Measurements from ENCODE around the gene NPIPA1.
"Not testable (repeated sequence)": the region's sequence is repeated elsewhere in the genome, so short reads cannot be mapped to it uniquely, and the experiment has no call there.

The NPIPA1 gene

GRCh38 chr16:14937143-14937542, at the start of gene NPIPA1:
TSS of gene NPIPA1 (plus strand) at chr16:14937443. CDS start at chr16:14937443, 0 bp downstream.
- DNase-seq, result not testable (repeated sequence)

GRCh38 chr16:14892111-14892510, 45.1 kb upstream of the NPIPA1 start:
- DNase-seq, result not testable (repeated sequence)

GRCh38 chr16:14895382-14895781, 41.9 kb upstream of the NPIPA1 start:
- DNase-seq, result not testable (repeated sequence)

GRCh38 chr16:14896023-14896422, 41.2 kb upstream of the NPIPA1 start:
- DNase-seq, result not testable (repeated sequence)

GRCh38 chr16:14897006-14897664, 40.1 kb upstream of the NPIPA1 start:
- not testable (repeated sequence) for DNase-seq

- not testable (repeated sequence) for DNase-seq
Observed at GRCh38 chr16:14898162-14898561, 39.1 kb upstream of the NPIPA1 start.

GRCh38 chr16:14903191-14903957, 33.9 kb upstream of the NPIPA1 start:
- not testable (repeated sequence) for DNase-seq

- DNase-seq, result not testable (repeated sequence)
Observed at GRCh38 chr16:14909744-14910143, 27.5 kb upstream of the NPIPA1 start.

- DNase-seq, result not testable (repeated sequence)
Observed at GRCh38 chr16:14910833-14911629, 26.2 kb upstream of the NPIPA1 start.

- DNase-seq, result not testable (repeated sequence)
Observed at GRCh38 chr16:14911954-14912353, 25.3 kb upstream of the NPIPA1 start.

GRCh38 chr16:14912588-14912987, 24.7 kb upstream of the NPIPA1 start:
- DNase-seq, result not testable (repeated sequence)

GRCh38 chr16:14918504-14918903, 18.7 kb upstream of the NPIPA1 start:
- not testable (repeated sequence) for DNase-seq

GRCh38 chr16:14919837-14920600, 17.2 kb upstream of the NPIPA1 start:
- not testable (repeated sequence) for DNase-seq

- DNase-seq, result not testable (repeated sequence)
Observed at GRCh38 chr16:14922285-14922684, 15.0 kb upstream of the NPIPA1 start.

GRCh38 chr16:14922968-14923367, 14.3 kb upstream of the NPIPA1 start:
- not testable (repeated sequence) for DNase-seq

- not testable (repeated sequence) for DNase-seq
Observed at GRCh38 chr16:14923394-14924088, 13.7 kb upstream of the NPIPA1 start.

GRCh38 chr16:14924359-14924758, 12.9 kb upstream of the NPIPA1 start:
- DNase-seq, result not testable (repeated sequence)

- DNase-seq, result not testable (repeated sequence)
Observed at GRCh38 chr16:14924982-14925381, 12.3 kb upstream of the NPIPA1 start.

- DNase-seq, result not testable (repeated sequence)
Observed at GRCh38 chr16:14928064-14928714, 9.1 kb upstream of the NPIPA1 start.

- not testable (repeated sequence) for DNase-seq
Observed at GRCh38 chr16:14929176-14929575, 8.1 kb upstream of the NPIPA1 start.

- not testable (repeated sequence) for DNase-seq
Observed at GRCh38 chr16:14930246-14930645, 7.0 kb upstream of the NPIPA1 start.

Data from NCI-H345 (cell line).